HepG2 (cell line): ENCODE data around the gene NDUFB5. TPM values are rescaled to one million over a fixed set of nuclear protein-coding genes. Genes with fewer than 3 reads are reported as not detected.
A peak's percentile ranks its signal among the peaks of the same experiment; 100 is the strongest.

ENCODE experiments used
- ATF6 ChIP-seq: sonication (generic); formaldehyde crosslinking; conservative IDR thresholded peaks from 2 replicates; pipeline ENCODE4 v1.4.0; 2020; ENCODE audit warnings: missing genetic modification reagents
- DR1 ChIP-seq: sonication (generic); formaldehyde crosslinking; IDR thresholded peaks from 2 replicates; pipeline ENCODE4 v1.8.0; 2021; ENCODE audit warnings: mild to moderate bottlenecking, missing genetic modification reagents, inconsistent platforms
- DRAP1 ChIP-seq: IDR thresholded peaks from 2 replicates; pipeline ENCODE4 v1.6.1; 2016; ENCODE audit warnings: missing genetic modification reagents, missing compliant biosample characterization
- EHMT2 ChIP-seq: fragments of 200-600 bp; sonication (generic); IDR thresholded peaks from 2 replicates; pipeline ENCODE4 v1.7.0; 2017; ENCODE audit warnings: antibody characterized with exemption, low read depth, low read length, borderline replicate concordance
- HNF4G ChIP-seq, 2 experiments: sonication (generic) in 1 of 2; formaldehyde crosslinking in 1 of 2; IDR thresholded peaks; 2 replicates each; pipeline versions ENCODE4 v1.4.0 to v1.6.1; 2011 to 2020; ENCODE audit warnings: borderline replicate concordance in 2 of 2, low read depth in 2 of 2, mild to moderate bottlenecking in 2 of 2, low read length in 1 of 2, missing genetic modification reagents in 1 of 2, moderate library complexity in 1 of 2
- KLF9 ChIP-seq: IDR thresholded peaks from 2 replicates; pipeline ENCODE4 v1.6.1; 2016; ENCODE audit warnings: low read depth
- MBNL3 ChIP-seq: fragments of 250-450 bp; sonication (Bioruptor Pico); conservative IDR thresholded peaks from 2 replicates; pipeline ENCODE4 v1.8.0; 2022; ENCODE audit warnings: mild to moderate bottlenecking, inconsistent platforms
- NRL ChIP-seq: sonication (generic); formaldehyde crosslinking; IDR thresholded peaks from 2 replicates; pipeline ENCODE4 v1.5.0; 2020; ENCODE audit warnings: missing genetic modification reagents, mild to moderate bottlenecking, moderate library complexity, borderline replicate concordance
- PCBP1 ChIP-seq: fragments of 200-400 bp; formaldehyde crosslinking; IDR thresholded peaks from 2 replicates; pipeline ENCODE4 v1.6.1; 2017; ENCODE audit warnings: mild to moderate bottlenecking, low read depth, low read length, borderline replicate concordance
- PHB2 ChIP-seq: fragments of 450-650 bp; IDR thresholded peaks from 2 replicates; pipeline ENCODE4 v1.6.1; 2018; ENCODE audit not compliant: partially characterized antibody
- SRY ChIP-seq: sonication (generic); formaldehyde crosslinking; IDR thresholded peaks from 2 replicates; pipeline ENCODE4 v1.8.0; 2022; ENCODE audit warnings: mild to moderate bottlenecking, missing genetic modification reagents
- STAT6 ChIP-seq: sonication (generic); formaldehyde crosslinking; IDR thresholded peaks from 2 replicates; pipeline ENCODE4 v1.4.0; 2020; ENCODE audit warnings: missing genetic modification reagents, mild to moderate bottlenecking, borderline replicate concordance
- TFDP1 ChIP-seq: IDR thresholded peaks from 2 replicates; pipeline ENCODE4 v1.6.1; 2016; ENCODE audit warnings: missing compliant biosample characterization, missing genetic modification reagents, borderline replicate concordance
- ZBTB14 ChIP-seq: sonication (generic); formaldehyde crosslinking; IDR thresholded peaks from 2 replicates; pipeline ENCODE4 v1.4.0; 2020; ENCODE audit warnings: missing genetic modification reagents
- ZFP36L1 ChIP-seq: sonication (generic); formaldehyde crosslinking; IDR thresholded peaks from 2 replicates; pipeline ENCODE4 v1.8.0; 2022; ENCODE audit warnings: mild to moderate bottlenecking, missing genetic modification reagents, moderate library complexity
- ZNF280D ChIP-seq: sonication (generic); formaldehyde crosslinking; IDR thresholded peaks from 2 replicates; pipeline ENCODE4 v1.5.1; 2020; ENCODE audit warnings: mild to moderate bottlenecking, missing genetic modification reagents
- ZNF383 ChIP-seq: sonication (generic); formaldehyde crosslinking; IDR thresholded peaks from 2 replicates; pipeline ENCODE4 v1.4.0; 2020; ENCODE audit warnings: missing genetic modification reagents, mild to moderate bottlenecking, borderline replicate concordance
- polyA plus RNA-seq, 8 experiments: library from polyadenylated mRNA; depleted of rRNA in 3 of 8; stranded (reverse) in 7 of 8; unstranded in 1 of 8; fragments of >200 nt; fragmentation: Illumina TruSeq in 4 of 8; extraction: Trizol in 4 of 8; gene quantifications; 2 replicates each; pipeline versions ENCODE4 v1.2.1 to v1.2.3, GENCODE V29; 2011 to 2016; ENCODE audit warnings: low read depth in 4 of 8, missing spikeins in 1 of 8, mixed read lengths in 1 of 8; ENCODE audit not compliant: insufficient read depth in 1 of 8
- total RNA-seq, 5 experiments: library from RNA; depleted of rRNA; stranded (reverse); fragments of >200 nt; fragmentation: Illumina TruSeq; extraction: Trizol; gene quantifications; 2 replicates each; pipeline ENCODE4 v1.2.3, GENCODE V29; 2016; ENCODE audit warnings: low read depth in 1 of 5

NDUFB5 gene
- total and polyA plus RNA-seq, 2 of the 13 experiments (the other 11 are each of a cell fraction or from before 2014, with no cell fraction given): 43.3 to 120 TPM

- TF ChIP-seq MBNL3 (CRISPR knock-in tag) (no peak), ZBTB14 (CRISPR knock-in tag) (no peak), HNF4G (IDR thresholded peaks at IDR 0.05; ENCODE audit: borderline replicate concordance, low read depth, low read length) (no peak), HNF4G (CRISPR knock-in tag; IDR thresholded peaks at IDR 0.05; ENCODE audit: borderline replicate concordance, low read depth) (no peak), ZNF280D (CRISPR knock-in tag) (peak; percentile 46; the same call in 1 of the 2 replicates), SRY (CRISPR knock-in tag) (peak; percentile 53; the same call in 1 of the 2 replicates), ATF6 (CRISPR knock-in tag) (no peak), PHB2 (no peak), TFDP1 (CRISPR knock-in tag) (peak; percentile 73), PCBP1 (peak; percentile 90), DRAP1 (CRISPR knock-in tag) (no peak; the same call in 1 of the 2 replicates), KLF9 (no peak), ZFP36L1 (0 out of 2 replicates have a peak, but pooled peaks have one; percentile 63), STAT6 (CRISPR knock-in tag) (no peak), ZNF383 (0 out of 2 replicates have a peak, but pooled peaks have one; percentile 21), EHMT2 (no peak), NRL (CRISPR knock-in tag) (no peak; the same call in 1 of the 2 replicates), DR1 (no peak; the same call in 1 of the 2 replicates)
Observed at GRCh38 chr3:179562591-179563270, 41.9 kb upstream of the NDUFB5 start, which contains the start of gene ACTL6A (continued).
